K562 (cell line): ENCODE data around the gene SUPT3H. TPM values are rescaled to one million over a fixed set of nuclear protein-coding genes. Genes with fewer than 3 reads are reported as not detected.

Experiments used
- C11orf30 ChIP-seq: fragments of 450-650 bp; IDR thresholded peaks from 2 replicates; pipeline ENCODE4 v1.6.1; 2016; ENCODE audit warnings: low read depth, mild to moderate bottlenecking
- CEBPB ChIP-seq: fragments of 450-650 bp; IDR thresholded peaks from 2 replicates; pipeline ENCODE4 v1.6.1; 2016; ENCODE audit warnings: missing genetic modification characterization, missing compliant biosample characterization
- COPS2 ChIP-seq: fragments of 450-650 bp; conservative IDR thresholded peaks from 2 replicates; pipeline ENCODE4 v1.6.1; 2016; ENCODE audit warnings: mild to moderate bottlenecking, moderate library complexity
- CREM ChIP-seq: IDR thresholded peaks from 2 replicates; pipeline ENCODE4 v1.6.1; 2014; ENCODE audit warnings: antibody characterized with exemption, low read depth
- CTCF ChIP-seq, 3 experiments: IDR thresholded peaks in 2 of 3; conservative IDR thresholded peaks in 1 of 3; 2 replicates each; pipeline ENCODE4 v1.5.1; 2011 to 2012; ENCODE audit warnings: low read length in 3 of 3, mild to moderate bottlenecking in 3 of 3, control low read depth in 2 of 3, improper control_type of control experiment in 1 of 3, inconsistent platforms in 1 of 3, low read depth in 1 of 3, mixed read lengths in 1 of 3, moderate library complexity in 1 of 3; ENCODE audit not compliant: insufficient read depth in 2 of 3
- CXXC5 ChIP-seq: fragments of 250-450 bp; sonication (Bioruptor Pico); IDR thresholded peaks from 2 replicates; pipeline ENCODE4 v1.8.0; 2022; ENCODE audit warnings: inconsistent platforms, mild to moderate bottlenecking, moderate library complexity
- DLX4 ChIP-seq: fragments of 250-450 bp; sonication (Bioruptor Pico); IDR thresholded peaks from 2 replicates; pipeline ENCODE4 v1.6.1; 2021; ENCODE audit warnings: mild to moderate bottlenecking
- EWSR1 ChIP-seq: fragments of 450-650 bp; IDR thresholded peaks from 2 replicates; pipeline ENCODE4 v1.6.1; 2018; ENCODE audit warnings: borderline replicate concordance, mild to moderate bottlenecking, low read depth, moderate library complexity; ENCODE audit not compliant: partially characterized antibody
- FOXA3 ChIP-seq, 2 experiments: fragments of 450-650 bp in 1 of 2; sonication (generic) in 1 of 2; formaldehyde crosslinking; IDR thresholded peaks in 1 of 2; conservative IDR thresholded peaks in 1 of 2; 2 replicates each; pipeline versions ENCODE4 v1.4.0 to v1.8.0; 2020 to 2022; ENCODE audit warnings: mild to moderate bottlenecking in 2 of 2, missing genetic modification reagents in 1 of 2
- GATAD2B ChIP-seq: fragments of 450-650 bp; IDR thresholded peaks from 2 replicates; pipeline ENCODE4 v1.6.1; 2017; ENCODE audit warnings: mild to moderate bottlenecking, borderline replicate concordance
- GTF2E2 ChIP-seq: fragments of 200-800 bp; sonication (Bioruptor generic); IDR thresholded peaks from 2 replicates; pipeline ENCODE4 v1.6.1; 2016; ENCODE audit warnings: missing genetic modification characterization, missing compliant biosample characterization
- GTF3C2 ChIP-seq: IDR thresholded peaks from 3 replicates; pipeline ENCODE4 v1.6.1; 2011; ENCODE audit warnings: borderline replicate concordance, mild to moderate bottlenecking, moderate library complexity; ENCODE audit not compliant: insufficient read length; ENCODE audit errors: extremely low read depth
- MCM3 ChIP-seq: fragments of 450-650 bp; IDR thresholded peaks from 2 replicates; pipeline ENCODE4 v1.6.1; 2016
- MYNN ChIP-seq, 2 experiments: sonication (generic); formaldehyde crosslinking in 1 of 2; IDR thresholded peaks; 2 replicates each; pipeline versions ENCODE4 v1.5.0 to v1.6.1; 2016 to 2020; ENCODE audit warnings: antibody characterized with exemption in 1 of 2, missing genetic modification reagents in 1 of 2
- NCOR1 ChIP-seq: fragments of 450-650 bp; IDR thresholded peaks from 2 replicates; pipeline ENCODE4 v1.6.1; 2016; ENCODE audit warnings: mild to moderate bottlenecking, moderate library complexity
- PRMT5 ChIP-seq: sonication (generic); formaldehyde crosslinking; IDR thresholded peaks from 2 replicates; pipeline ENCODE4 v1.5.0; 2020; ENCODE audit warnings: missing genetic modification reagents
- RAD51 ChIP-seq: fragments of 450-650 bp; IDR thresholded peaks from 2 replicates; pipeline ENCODE4 v1.7.1; 2016; ENCODE audit warnings: low read depth, mild to moderate bottlenecking, borderline replicate concordance
- RB1 ChIP-seq: fragments of 450-650 bp; IDR thresholded peaks from 2 replicates; pipeline ENCODE4 v1.6.1; 2017; ENCODE audit warnings: low read depth, mild to moderate bottlenecking
- TCF3 ChIP-seq: sonication (generic); formaldehyde crosslinking; IDR thresholded peaks from 2 replicates; pipeline ENCODE4 v1.4.0; 2020; ENCODE audit warnings: mild to moderate bottlenecking, missing genetic modification reagents
- ZBTB8A ChIP-seq: fragments of 450-650 bp; IDR thresholded peaks from 2 replicates; pipeline ENCODE4 v1.6.1; 2018; ENCODE audit warnings: mild to moderate bottlenecking, moderate library complexity; ENCODE audit not compliant: partially characterized antibody
- ZFPM2 ChIP-seq: fragments of 250-450 bp; sonication (Bioruptor Pico); IDR thresholded peaks from 2 replicates; pipeline ENCODE4 v1.5.1; 2022; ENCODE audit warnings: mild to moderate bottlenecking
- ZKSCAN1 ChIP-seq: fragments of 150-350 bp; IDR thresholded peaks from 2 replicates; pipeline ENCODE4 v1.6.1; 2016; ENCODE audit warnings: low read depth, low read length
- ZNF764 ChIP-seq: fragments of 250-450 bp; sonication (Bioruptor Pico); IDR thresholded peaks from 2 replicates; pipeline ENCODE4 v1.4.0; 2020; ENCODE audit warnings: low read depth, mild to moderate bottlenecking, moderate library complexity
- ZSCAN29 ChIP-seq: fragments of 450-650 bp; IDR thresholded peaks from 2 replicates; pipeline ENCODE4 v1.6.1; 2017
- polyA plus RNA-seq, 8 experiments: library from polyadenylated mRNA; depleted of rRNA in 4 of 8; stranded (reverse) in 5 of 8; unstranded in 3 of 8; fragments of >200 nt; fragmentation: Nextera tagmentation in 2 of 8; fragmentation: Illumina TruSeq in 1 of 8; extraction: Ambion mirVana in 2 of 8; extraction: Trizol in 1 of 8; gene quantifications; 2 replicates each; pipeline versions ENCODE4 v1.2.1 to v1.2.3, GENCODE V29; 2011 to 2014; ENCODE audit warnings: inconsistent platforms in 1 of 8, missing spikeins in 1 of 8
- total RNA-seq, 7 experiments: library from RNA; depleted of rRNA in 6 of 7; stranded (reverse); fragments of >200 nt in 6 of 7; fragmentation: Illumina TruSeq in 2 of 7; extraction: Trizol in 2 of 7; gene quantifications; 2 replicates each; pipeline versions ENCODE4 v1.2.1 to v1.2.3, GENCODE V29; 2011 to 2021; ENCODE audit warnings: low replicate concordance in 1 of 7

The SUPT3H gene
- total and polyA plus RNA-seq, 9 of the 15 experiments (the other 6 are each of a cell fraction or from before 2014, with no cell fraction given), result 7.2 to 16.3 (median 11.9) TPM

GRCh38 chr6:44920952-44921491 lies 456.7 kb downstream of the SUPT3H start (continued):
- TF ChIP-seq ZNF764 (CRISPR knock-in tag) (no peak), RAD51 (0 out of 2 replicates have a peak, but pooled peaks have one; percentile 35), GATAD2B (no peak), ZBTB8A (no peak), MCM3 (no peak), CXXC5 (no peak), DLX4 (CRISPR knock-in tag) (no peak), PRMT5 (CRISPR knock-in tag) (no peak), CTCF (IDR thresholded peaks at IDR 0.05 in 2 of 3, conservative IDR thresholded peaks at IDR 0.05 in 1 of 3; ENCODE audit: insufficient read depth in 2 of 3, low read depth in 1 of 3, low read length in 3 of 3) (no peak), C11orf30 (no peak), NCOR1 (peak; percentile 41; the same call in 1 of the 2 replicates), GTF3C2 (no peak), CREM (peak; percentile 49; the same call in 1 of the 2 replicates), TCF3 (CRISPR knock-in tag) (peak; percentile 52), RB1 (no peak), GTF2E2 (tag) (no peak), FOXA3 (CRISPR knock-in tag; conservative IDR thresholded peaks at IDR 0.05 in 1 of 2, IDR thresholded peaks at IDR 0.05 in 1 of 2) (peak in 1 of 2 experiments; percentile 19; a peak in 1 of 4 replicates), CEBPB (tag) (peak; percentile 53), ZSCAN29 (no peak), ZKSCAN1 (no peak), EWSR1 (no peak), MYNN (IDR thresholded peaks at IDR 0.05) (no peak), MYNN (CRISPR knock-in tag; IDR thresholded peaks at IDR 0.05) (no peak), COPS2 (no peak), ZFPM2 (CRISPR knock-in tag) (no peak)
